Stimulated activated CD8-positive, alpha-beta memory T cell treated with anti-CD3 and anti-CD28 coated beads, Interleukin-2, amount 100 ng/mL, for 1 hour (primary cell): ENCODE data around the gene CORO2A.
"Not testable (repeated sequence)": the region's sequence is repeated elsewhere in the genome, so short reads cannot be mapped to it uniquely, and the experiment has no call there.

Source experiments
- DNase-seq, 2 donors: peaks; one replicate each; pipeline ENCODE4 v3.0.0-alpha.2; 2020; ENCODE audit warnings: low read depth in 2 of 2

Gene CORO2A

GRCh38 chr9:98191671-98192502 lies 550 bp downstream of the CORO2A start:
- no peak for DNase-seq

GRCh38 chr9:98191181-98191608 lies 1.2 kb downstream of the CORO2A start:
- no peak for DNase-seq

GRCh38 chr9:98190757-98191105 lies 1.7 kb downstream of the CORO2A start:
- DNase-seq, result no peak

GRCh38 chr9:98189412-98189811 lies 3.0 kb downstream of the CORO2A start:
- no peak for DNase-seq

GRCh38 chr9:98187926-98188325 lies 4.5 kb downstream of the CORO2A start:
- no peak for DNase-seq

GRCh38 chr9:98186236-98186635 lies 6.2 kb downstream of the CORO2A start:
- DNase-seq, result no peak

- no peak for DNase-seq
These were observed 6.7 kb downstream of the CORO2A start for GRCh38 chr9:98185611-98186171.

GRCh38 chr9:98185021-98185567 lies 7.3 kb downstream of the CORO2A start:
- DNase-seq, result no peak

GRCh38 chr9:98184326-98184725 lies 8.1 kb downstream of the CORO2A start:
- DNase-seq, result no peak

- no peak for DNase-seq
These were observed 9.4 kb downstream of the CORO2A start for GRCh38 chr9:98182889-98183599.

GRCh38 chr9:98182069-98182820 lies 10.2 kb downstream of the CORO2A start:
- DNase-seq, result no peak

GRCh38 chr9:98181746-98182068 lies 10.7 kb downstream of the CORO2A start:
- DNase-seq, result no peak

- DNase-seq, result no peak
These were observed 11.4 kb downstream of the CORO2A start for GRCh38 chr9:98180996-98181395.

- DNase-seq, result no peak
These were observed 13.3 kb downstream of the CORO2A start for GRCh38 chr9:98178874-98179850.

- DNase-seq, result no peak
These were observed 15.8 kb downstream of the CORO2A start for GRCh38 chr9:98176391-98177259.

GRCh38 chr9:98175762-98176161 lies 16.7 kb downstream of the CORO2A start:
- no peak for DNase-seq

GRCh38 chr9:98175028-98175569 lies 17.3 kb downstream of the CORO2A start:
- DNase-seq, result no peak

- DNase-seq, result not testable (repeated sequence)
These were observed 17.9 kb downstream of the CORO2A start for GRCh38 chr9:98174502-98174918.

- no peak for DNase-seq
These were observed 19.3 kb downstream of the CORO2A start for GRCh38 chr9:98173181-98173580.
